ENCODE measurements around the gene THEMIS2.

DNA sequence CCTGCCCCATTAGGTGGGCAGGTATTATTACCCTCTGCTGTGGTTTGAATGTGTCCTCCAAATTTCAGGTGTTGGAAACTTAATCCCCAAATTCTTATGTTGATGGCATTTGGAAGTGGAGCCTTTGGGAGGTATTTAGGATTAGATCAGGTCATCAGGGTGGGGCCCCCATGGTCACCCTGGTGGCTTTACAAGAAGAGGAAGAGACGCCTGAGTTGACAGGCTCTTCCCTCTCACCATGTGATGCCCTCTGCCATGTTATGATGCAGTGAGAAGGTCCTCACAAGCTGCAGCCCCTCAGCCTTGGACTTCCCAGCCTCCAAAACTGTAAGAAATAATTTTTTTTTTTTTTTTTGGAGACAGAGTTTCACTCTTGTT lies 8.8 kb upstream of the THEMIS2 start:
- TF ChIP-seq, protein P1, sequence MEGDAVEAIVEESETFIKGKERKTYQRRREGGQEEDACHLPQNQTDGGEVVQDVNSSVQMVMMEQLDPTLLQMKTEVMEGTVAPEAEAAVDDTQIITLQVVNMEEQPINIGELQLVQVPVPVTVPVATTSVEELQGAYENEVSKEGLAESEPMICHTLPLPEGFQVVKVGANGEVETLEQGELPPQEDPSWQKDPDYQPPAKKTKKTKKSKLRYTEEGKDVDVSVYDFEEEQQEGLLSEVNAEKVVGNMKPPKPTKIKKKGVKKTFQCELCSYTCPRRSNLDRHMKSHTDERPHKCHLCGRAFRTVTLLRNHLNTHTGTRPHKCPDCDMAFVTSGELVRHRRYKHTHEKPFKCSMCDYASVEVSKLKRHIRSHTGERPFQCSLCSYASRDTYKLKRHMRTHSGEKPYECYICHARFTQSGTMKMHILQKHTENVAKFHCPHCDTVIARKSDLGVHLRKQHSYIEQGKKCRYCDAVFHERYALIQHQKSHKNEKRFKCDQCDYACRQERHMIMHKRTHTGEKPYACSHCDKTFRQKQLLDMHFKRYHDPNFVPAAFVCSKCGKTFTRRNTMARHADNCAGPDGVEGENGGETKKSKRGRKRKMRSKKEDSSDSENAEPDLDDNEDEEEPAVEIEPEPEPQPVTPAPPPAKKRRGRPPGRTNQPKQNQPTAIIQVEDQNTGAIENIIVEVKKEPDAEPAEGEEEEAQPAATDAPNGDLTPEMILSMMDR (IDR thresholded peaks at IDR 0.05; ENCODE audit: insufficient read depth, low read length), result no peak
- no peak for TF ChIP-seq POLR2AphosphoS5 (IDR thresholded peaks at IDR 0.05; ENCODE audit: low read depth)

Measured in HL-60 (cell line).